H1 (cell line): Measurements from ENCODE around the gene RHOT1. TPM values are rescaled to one million over a fixed set of nuclear protein-coding genes. Genes with fewer than 3 reads are reported as not detected.

Source experiments
- CTCF ChIA-PET: fragments of 300-600 bp; sonication (Branson Sonifier 250); formaldehyde crosslinking; loops from one replicate; lab custom pipeline; 2021; ENCODE audit not compliant: partially characterized antibody; lab: Charles Lee
- POLR2A ChIA-PET: fragments of 300-600 bp; sonication (Branson Sonifier 250); formaldehyde crosslinking; loops from one replicate; lab custom pipeline; 2021; ENCODE audit warnings: inconsistent platforms; ENCODE audit not compliant: partially characterized antibody; lab: Charles Lee
- DNase-seq, 2 experiments: peaks; one replicate each; pipeline versions ENCODE4 v3.0.0 to v3.0.0-alpha.2; 2010 to 2022; ENCODE audit warnings: low spot score in 2 of 2, low read depth in 1 of 2, mixed read lengths in 1 of 2
- FAIRE-seq: peaks from 2 replicates; lab custom pipeline; 2011; peaks lifted over from hg19 to GRCh38; lab: Jason Lieb, UNC
- H2AFZ ChIP-seq: 2 replicates; pipeline ENCODE4 v1.8.1; 2012; ENCODE audit warnings: low read length, inconsistent platforms
- H2AK5ac ChIP-seq: 2 replicates; pipeline ENCODE4 v1.6.1; 2013; ENCODE audit warnings: low read depth, low read length
- H2BK120ac ChIP-seq: replicated peaks from 2 replicates; pipeline ENCODE3; 2013; ENCODE audit warnings: low read depth, low read length, inconsistent platforms
- H2BK12ac ChIP-seq: 2 replicates; pipeline ENCODE4 v1.6.1; 2013; ENCODE audit warnings: low read depth, low read length
- H2BK15ac ChIP-seq: 2 replicates; pipeline ENCODE4 v1.6.1; 2013; ENCODE audit warnings: low read length
- H2BK20ac ChIP-seq: 2 replicates; pipeline ENCODE4 v1.6.1; 2013; ENCODE audit warnings: low read length
- H2BK5ac ChIP-seq: 2 replicates; pipeline ENCODE4 v1.6.1; 2013; ENCODE audit warnings: low read depth, low read length
- H3K14ac ChIP-seq: 2 replicates; pipeline ENCODE4 v1.6.1; 2013; ENCODE audit warnings: inconsistent platforms; ENCODE audit not compliant: insufficient read length
- H3K18ac ChIP-seq: 2 replicates; pipeline ENCODE4 v1.6.1; 2013; ENCODE audit warnings: low read length; ENCODE audit errors: extremely low read depth
- H3K23ac ChIP-seq: 2 replicates; pipeline ENCODE4 v1.6.1; 2013; ENCODE audit warnings: inconsistent platforms; ENCODE audit not compliant: insufficient read length
- H3K23me2 ChIP-seq: 2 replicates; pipeline ENCODE4 v1.6.1; 2013; ENCODE audit warnings: low read depth, low read length
- H3K27ac ChIP-seq: 2 replicates; pipeline ENCODE4 v1.6.1; 2011; ENCODE audit warnings: low read depth, low read length, inconsistent platforms
- H3K27me3 ChIP-seq, 4 experiments: replicated peaks in 1 of 4; 1 replicate in 1 of 4; 2 replicates in 3 of 4; pipeline versions ENCODE4 v1.6.1 to v1.8.1; 2011 to 2013; ENCODE audit warnings: low read length in 3 of 4, mild to moderate bottlenecking in 3 of 4, inconsistent platforms in 2 of 4, mixed read lengths in 2 of 4, moderate library complexity in 1 of 4; ENCODE audit not compliant: control insufficient read depth in 3 of 4, insufficient read depth in 3 of 4; ENCODE audit errors: extremely low read depth in 1 of 4
- H3K36me3 ChIP-seq, 4 experiments: 2 replicates each; pipeline versions ENCODE4 v1.6.1 to v1.8.1; 2011 to 2013; ENCODE audit warnings: mild to moderate bottlenecking in 4 of 4, low read length in 3 of 4, moderate library complexity in 2 of 4, control low read depth in 1 of 4, inconsistent platforms in 1 of 4; ENCODE audit not compliant: insufficient read depth in 4 of 4, control insufficient read depth in 2 of 4
- H3K4ac ChIP-seq: replicated peaks from 2 replicates; pipeline ENCODE3; 2013; ENCODE audit warnings: low read length, low read depth, mixed read lengths, inconsistent platforms; ENCODE audit not compliant: insufficient read length
- H3K4me1 ChIP-seq, 4 experiments: replicated peaks in 1 of 4; 1 replicate in 1 of 4; 2 replicates in 3 of 4; pipeline versions ENCODE4 v1.6.1 to v1.8.1; 2011 to 2013; ENCODE audit warnings: low read length in 3 of 4, inconsistent platforms in 2 of 4, mixed read lengths in 1 of 4; ENCODE audit not compliant: insufficient read depth in 4 of 4, control insufficient read depth in 3 of 4
- H3K4me2 ChIP-seq, 2 experiments: 2 replicates each; pipeline versions ENCODE4 v1.6.1 to v1.8.1; 2011 to 2013; ENCODE audit warnings: low read depth in 2 of 2, low read length in 2 of 2, control low read depth in 1 of 2, inconsistent platforms in 1 of 2, mild to moderate bottlenecking in 1 of 2; ENCODE audit not compliant: insufficient read depth in 1 of 2
- H3K4me3 ChIP-seq, 4 experiments: fragments of 200-600, 300-600 bp in 1 of 4; sonication (generic), shearing (Covaris generic), sonication (Bioruptor Twin) in 1 of 4; 2 replicates each; pipeline versions ENCODE4 v1.5.1 to v1.8.1; 2011 to 2016; ENCODE audit warnings: low read length in 4 of 4, low read depth in 3 of 4, control low read depth in 2 of 4, inconsistent platforms in 2 of 4, mild to moderate bottlenecking in 2 of 4, mixed read lengths in 1 of 4, moderate library complexity in 1 of 4; ENCODE audit not compliant: insufficient read depth in 2 of 4; ENCODE audit errors: extremely low read depth in 1 of 4
- H3K56ac ChIP-seq: replicated peaks from 2 replicates; pipeline ENCODE3; 2013; ENCODE audit warnings: low read depth, mild to moderate bottlenecking, mixed read lengths, low read length, inconsistent platforms; ENCODE audit not compliant: insufficient read length
- H3K79me1 ChIP-seq: 2 replicates; pipeline ENCODE4 v1.6.1; 2013; ENCODE audit warnings: low read depth, low read length, control low read depth
- H3K79me2 ChIP-seq, 2 experiments: 2 replicates each; pipeline versions ENCODE4 v1.6.1 to v1.8.1; 2012 to 2013; ENCODE audit warnings: low read length in 2 of 2, mild to moderate bottlenecking in 2 of 2, inconsistent platforms in 1 of 2; ENCODE audit not compliant: insufficient read depth in 2 of 2, control insufficient read depth in 1 of 2
- H3K9ac ChIP-seq, 4 experiments: replicated peaks in 1 of 4; 1 replicate in 1 of 4; 2 replicates in 3 of 4; pipeline versions ENCODE4 v1.6.1 to v1.8.1; 2011 to 2013; ENCODE audit warnings: low read depth in 3 of 4, low read length in 3 of 4, control low read depth in 2 of 4, mild to moderate bottlenecking in 2 of 4, moderate library complexity in 2 of 4, inconsistent platforms in 1 of 4; ENCODE audit errors: extremely low read depth in 1 of 4
- H3K9me3 ChIP-seq, 2 experiments: 2 replicates each; pipeline versions ENCODE4 v1.6.1 to v1.8.1; 2012 to 2013; ENCODE audit warnings: mild to moderate bottlenecking in 2 of 2, moderate library complexity in 2 of 2, control low read depth in 1 of 2, inconsistent platforms in 1 of 2, low read depth in 1 of 2, low read length in 1 of 2, mixed read lengths in 1 of 2; ENCODE audit not compliant: insufficient read depth in 2 of 2
- H4K20me1 ChIP-seq, 2 experiments: replicated peaks in 1 of 2; 2 replicates each; pipeline versions ENCODE3 to v1.8.1; 2011 to 2013; ENCODE audit warnings: inconsistent platforms in 2 of 2, low read length in 2 of 2, mild to moderate bottlenecking in 1 of 2; ENCODE audit not compliant: insufficient read depth in 2 of 2, control insufficient read depth in 1 of 2
- H4K5ac ChIP-seq: 2 replicates; pipeline ENCODE4 v1.6.1; 2013; ENCODE audit warnings: low read length, low read depth, mixed read lengths, inconsistent platforms; ENCODE audit not compliant: insufficient read length
- H4K8ac ChIP-seq: 2 replicates; pipeline ENCODE4 v1.8.0; 2013; ENCODE audit warnings: mild to moderate bottlenecking, moderate library complexity, low read length, inconsistent platforms; ENCODE audit not compliant: insufficient read depth; ENCODE audit errors: extremely low read depth
- H4K91ac ChIP-seq: replicated peaks from 2 replicates; pipeline ENCODE3; 2013; ENCODE audit warnings: low read length, mixed read lengths, inconsistent platforms; ENCODE audit not compliant: insufficient read length
- NANOG ChIP-seq: IDR thresholded peaks from 2 replicates; pipeline ENCODE4 v1.6.1; 2011; ENCODE audit warnings: low read length, low read depth, mild to moderate bottlenecking, inconsistent platforms; ENCODE audit not compliant: insufficient read depth, poor library complexity, severe bottlenecking
- RBBP5 ChIP-seq: IDR thresholded peaks from 2 replicates; pipeline ENCODE4 v1.7.1; 2012; ENCODE audit warnings: low read depth, mild to moderate bottlenecking, inconsistent platforms, low read length, moderate library complexity, borderline replicate concordance
- YY1 ChIP-seq: IDR thresholded peaks from 2 replicates; pipeline ENCODE4 v1.6.1; 2011; ENCODE audit warnings: low read depth, mild to moderate bottlenecking, low read length
- WGBS, 2 experiments: shearing (Covaris generic) in 1 of 2; methylation state at CpG; one replicate each; pipeline versions ENCODE4 v1.1.6 to v1.1.7; 2013 to 2015; ENCODE audit warnings: low lambda C conversion rate in 2 of 2, mixed read lengths in 2 of 2, inconsistent platforms in 1 of 2, low coverage in 1 of 2, missing lambda C conversion rate in 1 of 2; ENCODE audit not compliant: insufficient replicate concordance in 2 of 2, insufficient coverage in 1 of 2, insufficient read length in 1 of 2; ENCODE audit errors: extremely low coverage in 1 of 2, missing lambda C conversion rate in 1 of 2; 5-methylcytosine and 5-hydroxymethylcytosine counted together
- polyA plus RNA-seq, 7 experiments: library from polyadenylated mRNA; depleted of rRNA in 3 of 7; stranded (reverse) in 5 of 7; unstranded in 2 of 7; fragments of >200 nt in 5 of 7; fragments of 200-250 nt in 2 of 7; gene quantifications; 1 replicate in 5 of 7; 2 replicates in 1 of 7; 4 replicates in 1 of 7; pipeline versions ENCODE4 v1.2.1 to v1.2.3, GENCODE V29; 2011 to 2013; ENCODE audit warnings: missing spikeins in 2 of 7, mixed read lengths in 2 of 7
- total RNA-seq: library from RNA; stranded (reverse); fragmentation: NEBNext Ultra II Directional; extraction: Animal tissue kit (Norgen Biotek cat#: 25700); gene quantifications from 2 replicates; pipeline ENCODE4 v1.2.1, GENCODE V29; 2021
- TF ChIP-seq, protein P1 (sequence below), 3 experiments: IDR thresholded peaks; 1 replicate in 2 of 3; 2 replicates in 1 of 3; pipeline versions ENCODE4 v1.5.1 to v1.6.1; 2011; ENCODE audit warnings: low read length in 3 of 3, mild to moderate bottlenecking in 3 of 3, inconsistent platforms in 2 of 3, low read depth in 1 of 3, moderate library complexity in 1 of 3; ENCODE audit not compliant: insufficient read depth in 1 of 3; ENCODE audit errors: control extremely low read depth in 1 of 3

The RHOT1 gene
- total and polyA plus RNA-seq, 2 of the 8 experiments (the other 6 are each of a cell fraction or from before 2014, with no cell fraction given) = 34.2 to 38.2 TPM

- Histone ChIP-seq H2AK5ac (no peak overlapping the region), H3K18ac (peak overlapping the region; percentile 75), H3K27ac (no peak overlapping the region), H3K79me1 (no peaks in the 10 kb centered on the region), H4K20me1 (no peaks in the 10 kb centered on the region), H4K8ac (no peak overlapping the region), H3K23me2 (no peaks in the 10 kb centered on the region), H2BK15ac (peak overlapping the region; percentile 5; the same call in 1 of the 2 replicates), H2BK12ac (peak overlapping the region; percentile 81; the same call in 1 of the 2 replicates), H2BK120ac (no peak overlapping the region), H2BK5ac (no peak overlapping the region; the same call in 1 of the 2 replicates), H3K9ac (no peak overlapping the region; a peak in 1 of 7 replicates), H3K14ac (no peak overlapping the region), H2AFZ (peak overlapping the region; percentile 47), H3K27me3 (peaks cover 0 to 2% (median under 1%) of the 10 kb centered on the region in 4 experiments; a peak in 3 of 7 replicates), H3K36me3 (no peaks in the 10 kb centered on the region), H4K91ac (no peak overlapping the region), H3K56ac (no peak overlapping the region), H3K9me3 (no peaks in the 10 kb centered on the region), H3K23ac (no peak overlapping the region), H2BK20ac (peak overlapping the region; percentile 86; the same call in 1 of the 2 replicates), H3K4me3 (no peak overlapping the region), H3K4me2 (peak overlapping the region; percentile 13 to 46), H3K79me2 (no peaks in the 10 kb centered on the region), H3K4ac (no peak overlapping the region), H3K4me1 (peaks cover 5 to 7% (median 7%) of the 10 kb centered on the region in 4 experiments; a peak in 6 of 7 replicates), H4K5ac (no peak overlapping the region)
- ChIA-PET POLR2A (interaction anchor here (0.6 to 1.4 kb wide), 3 partner anchors 9 to 88 kb away, joined by 3 to 5 read pairs (median 3); no protein-coding TSS in a partner anchor), CTCF (interaction anchor here (0.8 to 7.6 kb wide), 5 partner anchors 14 to 204 kb away, joined by 4 to 170 read pairs (median 5); no protein-coding TSS in a partner anchor)
- TF ChIP-seq YY1 (0 out of 2 replicates have a peak, but pooled peaks have one; percentile 46), RBBP5 (no peak), NANOG (no peak)
- TF ChIP-seq, protein P1, sequence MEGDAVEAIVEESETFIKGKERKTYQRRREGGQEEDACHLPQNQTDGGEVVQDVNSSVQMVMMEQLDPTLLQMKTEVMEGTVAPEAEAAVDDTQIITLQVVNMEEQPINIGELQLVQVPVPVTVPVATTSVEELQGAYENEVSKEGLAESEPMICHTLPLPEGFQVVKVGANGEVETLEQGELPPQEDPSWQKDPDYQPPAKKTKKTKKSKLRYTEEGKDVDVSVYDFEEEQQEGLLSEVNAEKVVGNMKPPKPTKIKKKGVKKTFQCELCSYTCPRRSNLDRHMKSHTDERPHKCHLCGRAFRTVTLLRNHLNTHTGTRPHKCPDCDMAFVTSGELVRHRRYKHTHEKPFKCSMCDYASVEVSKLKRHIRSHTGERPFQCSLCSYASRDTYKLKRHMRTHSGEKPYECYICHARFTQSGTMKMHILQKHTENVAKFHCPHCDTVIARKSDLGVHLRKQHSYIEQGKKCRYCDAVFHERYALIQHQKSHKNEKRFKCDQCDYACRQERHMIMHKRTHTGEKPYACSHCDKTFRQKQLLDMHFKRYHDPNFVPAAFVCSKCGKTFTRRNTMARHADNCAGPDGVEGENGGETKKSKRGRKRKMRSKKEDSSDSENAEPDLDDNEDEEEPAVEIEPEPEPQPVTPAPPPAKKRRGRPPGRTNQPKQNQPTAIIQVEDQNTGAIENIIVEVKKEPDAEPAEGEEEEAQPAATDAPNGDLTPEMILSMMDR (IDR thresholded peaks at IDR 0.05; ENCODE audit: control extremely low read depth in 1 of 3, insufficient read depth in 1 of 3, low read depth in 1 of 3, low read length in 3 of 3) = no peak
- WGBS, 2 experiments = 38% methylated on average over 18 of the region's 18 CpGs; no CpG with 5 or more reads in 1 of the 2 experiments
- DNase-seq (peak in 1 of 2 experiments; percentile 58), FAIRE-seq (peak; percentile 32)
Measured at GRCh38 chr17:32258383-32259140, 116.3 kb downstream of the RHOT1 start.
